HepG2 (cell line): Measurements from ENCODE around the gene SLC16A11. TPM values are rescaled to one million over a fixed set of nuclear protein-coding genes. Genes with fewer than 3 reads are reported as not detected.

Source experiments
- ARNT ChIP-seq: fragments of 450-650 bp; IDR thresholded peaks from 2 replicates; pipeline ENCODE4 v1.6.1; 2017
- CBFB ChIP-seq: sonication (generic); formaldehyde crosslinking; IDR thresholded peaks from 2 replicates; pipeline ENCODE4 v1.4.0; 2020; ENCODE audit warnings: missing genetic modification reagents
- GPN1 ChIP-seq: sonication (generic); formaldehyde crosslinking; IDR thresholded peaks from 2 replicates; pipeline ENCODE4 v1.5.1; 2020; ENCODE audit warnings: missing genetic modification reagents, borderline replicate concordance
- HDAC2 ChIP-seq: sonication (generic); formaldehyde crosslinking; IDR thresholded peaks from 2 replicates; pipeline ENCODE4 v1.4.0; 2020; ENCODE audit warnings: missing genetic modification reagents
- MED13 ChIP-seq: sonication (generic); formaldehyde crosslinking; IDR thresholded peaks from 2 replicates; pipeline ENCODE4 v1.5.0; 2020; ENCODE audit warnings: missing genetic modification reagents
- MED8 ChIP-seq: sonication (generic); formaldehyde crosslinking; IDR thresholded peaks from 2 replicates; pipeline ENCODE4 v1.8.1; 2023; ENCODE audit warnings: mild to moderate bottlenecking, missing genetic modification reagents; ENCODE audit not compliant: insufficient replicate concordance
- MTA3 ChIP-seq: sonication (generic); formaldehyde crosslinking; IDR thresholded peaks from 2 replicates; pipeline ENCODE4 v1.4.0; 2020; ENCODE audit warnings: missing genetic modification reagents
- NCOA1 ChIP-seq: sonication (generic); formaldehyde crosslinking; IDR thresholded peaks from 2 replicates; pipeline ENCODE4 v1.9.0; 2021; ENCODE audit warnings: missing genetic modification reagents
- YY1 ChIP-seq: IDR thresholded peaks from 2 replicates; pipeline ENCODE4 v1.6.1; 2011; ENCODE audit warnings: low read length, low read depth, moderate library complexity, mild to moderate bottlenecking; ENCODE audit not compliant: insufficient read depth, insufficient replicate concordance
- ZFP82 ChIP-seq: sonication (generic); formaldehyde crosslinking; IDR thresholded peaks from 2 replicates; pipeline ENCODE4 v1.5.1; 2020; ENCODE audit warnings: mild to moderate bottlenecking, missing genetic modification reagents, borderline replicate concordance
- ZNF230 ChIP-seq: sonication (generic); formaldehyde crosslinking; IDR thresholded peaks from 2 replicates; pipeline ENCODE4 v1.4.0; 2020; ENCODE audit warnings: mild to moderate bottlenecking, missing genetic modification reagents
- ZNF3 ChIP-seq: IDR thresholded peaks from 2 replicates; pipeline ENCODE4 v1.7.0; 2017; ENCODE audit warnings: inconsistent platforms
- ZNF546 ChIP-seq: sonication (generic); formaldehyde crosslinking; conservative IDR thresholded peaks from 2 replicates; pipeline ENCODE4 v1.8.1; 2023; ENCODE audit warnings: mild to moderate bottlenecking, missing genetic modification reagents
- ZNF766 ChIP-seq: sonication (generic); formaldehyde crosslinking; IDR thresholded peaks from 2 replicates; pipeline ENCODE4 v1.5.0; 2020; ENCODE audit warnings: missing genetic modification reagents, borderline replicate concordance
- ZNF772 ChIP-seq: sonication (generic); formaldehyde crosslinking; IDR thresholded peaks from 2 replicates; pipeline ENCODE4 v1.5.0; 2020; ENCODE audit warnings: mild to moderate bottlenecking, missing genetic modification reagents
- polyA plus RNA-seq, 8 experiments: library from polyadenylated mRNA; depleted of rRNA in 3 of 8; stranded (reverse) in 7 of 8; unstranded in 1 of 8; fragments of >200 nt; fragmentation: Illumina TruSeq in 4 of 8; extraction: Trizol in 4 of 8; gene quantifications; 2 replicates each; pipeline versions ENCODE4 v1.2.1 to v1.2.3, GENCODE V29; 2011 to 2016; ENCODE audit warnings: low read depth in 4 of 8, missing spikeins in 1 of 8, mixed read lengths in 1 of 8; ENCODE audit not compliant: insufficient read depth in 1 of 8
- total RNA-seq, 5 experiments: library from RNA; depleted of rRNA; stranded (reverse); fragments of >200 nt; fragmentation: Illumina TruSeq; extraction: Trizol; gene quantifications; 2 replicates each; pipeline ENCODE4 v1.2.3, GENCODE V29; 2016; ENCODE audit warnings: low read depth in 1 of 5
- TF ChIP-seq, protein P1 (sequence below): sonication (generic); formaldehyde crosslinking; IDR thresholded peaks from 2 replicates; pipeline ENCODE4 v1.5.0; 2020; ENCODE audit warnings: missing genetic modification reagents
- TF ChIP-seq, protein P2 (sequence below): sonication (generic); formaldehyde crosslinking; IDR thresholded peaks from 2 replicates; pipeline ENCODE4 v1.8.0; 2023; ENCODE audit warnings: mild to moderate bottlenecking, missing genetic modification reagents
- TF ChIP-seq, protein P3 (sequence below): sonication (generic); formaldehyde crosslinking; IDR thresholded peaks from 2 replicates; pipeline ENCODE4 v1.4.0; 2020; ENCODE audit warnings: missing genetic modification reagents
- TF ChIP-seq, protein P4 (sequence below): sonication (generic); formaldehyde crosslinking; IDR thresholded peaks from 2 replicates; pipeline ENCODE4 v1.4.0; 2020; ENCODE audit warnings: missing genetic modification reagents

SLC16A11 gene
- total and polyA plus RNA-seq, 2 of the 13 experiments (the other 11 are each of a cell fraction or from before 2014, with no cell fraction given) = not detected

- TF ChIP-seq, protein P1, sequence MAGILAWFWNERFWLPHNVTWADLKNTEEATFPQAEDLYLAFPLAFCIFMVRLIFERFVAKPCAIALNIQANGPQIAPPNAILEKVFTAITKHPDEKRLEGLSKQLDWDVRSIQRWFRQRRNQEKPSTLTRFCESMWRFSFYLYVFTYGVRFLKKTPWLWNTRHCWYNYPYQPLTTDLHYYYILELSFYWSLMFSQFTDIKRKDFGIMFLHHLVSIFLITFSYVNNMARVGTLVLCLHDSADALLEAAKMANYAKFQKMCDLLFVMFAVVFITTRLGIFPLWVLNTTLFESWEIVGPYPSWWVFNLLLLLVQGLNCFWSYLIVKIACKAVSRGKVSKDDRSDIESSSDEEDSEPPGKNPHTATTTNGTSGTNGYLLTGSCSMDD (CRISPR knock-in tag) = no peak
- TF ChIP-seq, protein P2, sequence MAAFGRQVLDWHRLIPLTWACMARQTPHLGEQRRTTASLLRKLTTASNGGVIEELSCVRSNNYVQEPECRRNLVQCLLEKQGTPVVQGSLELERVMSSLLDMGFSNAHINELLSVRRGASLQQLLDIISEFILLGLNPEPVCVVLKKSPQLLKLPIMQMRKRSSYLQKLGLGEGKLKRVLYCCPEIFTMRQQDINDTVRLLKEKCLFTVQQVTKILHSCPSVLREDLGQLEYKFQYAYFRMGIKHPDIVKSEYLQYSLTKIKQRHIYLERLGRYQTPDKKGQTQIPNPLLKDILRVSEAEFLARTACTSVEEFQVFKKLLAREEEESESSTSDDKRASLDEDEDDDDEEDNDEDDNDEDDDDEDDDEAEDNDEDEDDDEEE (CRISPR knock-in tag) = no peak
- TF ChIP-seq CBFB (CRISPR knock-in tag) (peak; percentile 59; the same call in 1 of the 2 replicates), MED8 (peak; percentile 41), ZNF3 (CRISPR knock-in tag) (no peak), ZNF546 (CRISPR knock-in tag) (0 out of 2 replicates have a peak, but pooled peaks have one; percentile 44), NCOA1 (CRISPR knock-in tag) (peak; percentile 95), ZFP82 (CRISPR knock-in tag) (no peak), MTA3 (no peak), HDAC2 (CRISPR knock-in tag) (peak; percentile 78), YY1 (peak; percentile 70), ARNT (no peak), MED13 (CRISPR knock-in tag) (no peak), ZNF766 (CRISPR knock-in tag) (no peak), GPN1 (no peak), ZNF772 (CRISPR knock-in tag) (peak; percentile 19; the same call in 1 of the 2 replicates), ZNF230 (no peak; the same call in 1 of the 2 replicates)
- TF ChIP-seq, protein P3, sequence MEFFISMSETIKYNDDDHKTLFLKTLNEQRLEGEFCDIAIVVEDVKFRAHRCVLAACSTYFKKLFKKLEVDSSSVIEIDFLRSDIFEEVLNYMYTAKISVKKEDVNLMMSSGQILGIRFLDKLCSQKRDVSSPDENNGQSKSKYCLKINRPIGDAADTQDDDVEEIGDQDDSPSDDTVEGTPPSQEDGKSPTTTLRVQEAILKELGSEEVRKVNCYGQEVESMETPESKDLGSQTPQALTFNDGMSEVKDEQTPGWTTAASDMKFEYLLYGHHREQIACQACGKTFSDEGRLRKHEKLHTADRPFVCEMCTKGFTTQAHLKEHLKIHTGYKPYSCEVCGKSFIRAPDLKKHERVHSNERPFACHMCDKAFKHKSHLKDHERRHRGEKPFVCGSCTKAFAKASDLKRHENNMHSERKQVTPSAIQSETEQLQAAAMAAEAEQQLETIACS (CRISPR knock-in tag) = no peak
- TF ChIP-seq, protein P4, sequence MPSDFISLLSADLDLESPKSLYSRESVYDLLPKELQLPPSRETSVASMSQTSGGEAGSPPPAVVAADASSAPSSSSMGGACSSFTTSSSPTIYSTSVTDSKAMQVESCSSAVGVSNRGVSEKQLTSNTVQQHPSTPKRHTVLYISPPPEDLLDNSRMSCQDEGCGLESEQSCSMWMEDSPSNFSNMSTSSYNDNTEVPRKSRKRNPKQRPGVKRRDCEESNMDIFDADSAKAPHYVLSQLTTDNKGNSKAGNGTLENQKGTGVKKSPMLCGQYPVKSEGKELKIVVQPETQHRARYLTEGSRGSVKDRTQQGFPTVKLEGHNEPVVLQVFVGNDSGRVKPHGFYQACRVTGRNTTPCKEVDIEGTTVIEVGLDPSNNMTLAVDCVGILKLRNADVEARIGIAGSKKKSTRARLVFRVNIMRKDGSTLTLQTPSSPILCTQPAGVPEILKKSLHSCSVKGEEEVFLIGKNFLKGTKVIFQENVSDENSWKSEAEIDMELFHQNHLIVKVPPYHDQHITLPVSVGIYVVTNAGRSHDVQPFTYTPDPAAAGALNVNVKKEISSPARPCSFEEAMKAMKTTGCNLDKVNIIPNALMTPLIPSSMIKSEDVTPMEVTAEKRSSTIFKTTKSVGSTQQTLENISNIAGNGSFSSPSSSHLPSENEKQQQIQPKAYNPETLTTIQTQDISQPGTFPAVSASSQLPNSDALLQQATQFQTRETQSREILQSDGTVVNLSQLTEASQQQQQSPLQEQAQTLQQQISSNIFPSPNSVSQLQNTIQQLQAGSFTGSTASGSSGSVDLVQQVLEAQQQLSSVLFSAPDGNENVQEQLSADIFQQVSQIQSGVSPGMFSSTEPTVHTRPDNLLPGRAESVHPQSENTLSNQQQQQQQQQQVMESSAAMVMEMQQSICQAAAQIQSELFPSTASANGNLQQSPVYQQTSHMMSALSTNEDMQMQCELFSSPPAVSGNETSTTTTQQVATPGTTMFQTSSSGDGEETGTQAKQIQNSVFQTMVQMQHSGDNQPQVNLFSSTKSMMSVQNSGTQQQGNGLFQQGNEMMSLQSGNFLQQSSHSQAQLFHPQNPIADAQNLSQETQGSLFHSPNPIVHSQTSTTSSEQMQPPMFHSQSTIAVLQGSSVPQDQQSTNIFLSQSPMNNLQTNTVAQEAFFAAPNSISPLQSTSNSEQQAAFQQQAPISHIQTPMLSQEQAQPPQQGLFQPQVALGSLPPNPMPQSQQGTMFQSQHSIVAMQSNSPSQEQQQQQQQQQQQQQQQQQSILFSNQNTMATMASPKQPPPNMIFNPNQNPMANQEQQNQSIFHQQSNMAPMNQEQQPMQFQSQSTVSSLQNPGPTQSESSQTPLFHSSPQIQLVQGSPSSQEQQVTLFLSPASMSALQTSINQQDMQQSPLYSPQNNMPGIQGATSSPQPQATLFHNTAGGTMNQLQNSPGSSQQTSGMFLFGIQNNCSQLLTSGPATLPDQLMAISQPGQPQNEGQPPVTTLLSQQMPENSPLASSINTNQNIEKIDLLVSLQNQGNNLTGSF (CRISPR knock-in tag) = no peak; the same call in 1 of the 2 replicates
Measured at GRCh38 chr17:7014261-7014994, 29.5 kb downstream of the SLC16A11 start (continued).
